NCI-H526 treated with DMSO at 0.1 percent for 48 hours (cell line): ENCODE results near the gene SLC37A4.
"Not testable (repeated sequence)": the region's sequence is repeated elsewhere in the genome, so short reads cannot be mapped to it uniquely, and the experiment has no call there.

Experiments used
- DNase-seq: peaks from one replicate; lab custom pipeline; 2025; lab: John Stamatoyannopoulos, UW

The SLC37A4 gene

DNA sequence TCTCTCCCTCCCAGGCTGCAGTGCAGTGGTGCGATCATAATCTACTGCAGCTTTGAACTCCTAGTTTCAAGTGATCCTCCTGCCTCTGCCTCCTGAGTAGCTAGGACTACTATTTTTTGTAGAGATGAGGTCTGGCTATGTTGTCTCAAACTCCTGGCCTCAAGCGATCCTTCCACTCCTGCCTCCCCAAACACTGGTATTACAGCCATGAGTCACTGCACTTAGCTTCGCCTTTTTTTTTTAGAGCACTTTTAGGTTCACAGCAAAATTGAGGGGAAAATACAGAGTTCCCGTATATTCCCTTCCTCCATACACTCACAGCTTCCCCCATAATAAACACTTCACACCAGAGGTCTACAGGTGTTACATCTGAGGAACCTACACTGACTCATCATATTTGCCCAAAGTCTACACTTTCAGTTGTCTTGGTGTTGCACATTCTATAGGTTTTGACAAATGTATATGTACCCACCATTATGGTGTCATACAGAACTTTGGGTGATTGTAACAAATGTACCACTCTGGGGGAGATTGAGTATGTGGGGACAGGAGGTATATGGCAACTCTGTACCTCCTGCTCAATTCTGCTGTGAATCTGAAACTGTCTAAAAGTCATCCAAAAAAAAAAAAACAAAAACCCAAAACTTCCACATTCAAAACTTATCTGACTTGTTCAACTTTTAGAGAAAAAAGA, 11.3 kb upstream of the SLC37A4 start:
- DNase-seq: no peak

- DNase-seq: not testable (repeated sequence)
These were observed 8.8 kb upstream of the SLC37A4 start for GRCh38 chr11:119039471-119039870.

- DNase-seq: no peak
These were observed 8.2 kb upstream of the SLC37A4 start for GRCh38 chr11:119038884-119039283.

GRCh38 chr11:119034813-119035212, 4.1 kb upstream of the SLC37A4 start:
- no peak for DNase-seq

GRCh38 chr11:119033421-119033820, 2.7 kb upstream of the SLC37A4 start:
- DNase-seq: not testable (repeated sequence)

DNA sequence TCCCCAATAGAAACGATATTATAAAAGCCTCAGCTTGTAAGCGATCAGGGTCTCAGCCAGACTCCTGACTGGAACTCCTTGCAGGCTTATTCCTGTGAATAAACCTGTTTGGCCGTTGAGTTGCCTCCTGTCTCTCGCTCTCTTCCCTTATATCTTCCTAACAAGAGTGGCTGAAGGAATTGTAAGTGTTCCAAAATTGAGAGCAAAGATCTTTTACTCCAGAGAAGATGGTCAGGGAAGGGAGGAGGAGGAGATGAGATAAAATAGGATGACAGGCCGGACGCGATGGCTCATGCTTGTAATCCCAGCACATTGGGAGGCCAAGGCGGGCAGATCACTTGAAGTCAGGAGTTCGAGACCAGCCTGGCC, 1.2 kb upstream of the SLC37A4 start:
- DNase-seq: no peak

DNA sequence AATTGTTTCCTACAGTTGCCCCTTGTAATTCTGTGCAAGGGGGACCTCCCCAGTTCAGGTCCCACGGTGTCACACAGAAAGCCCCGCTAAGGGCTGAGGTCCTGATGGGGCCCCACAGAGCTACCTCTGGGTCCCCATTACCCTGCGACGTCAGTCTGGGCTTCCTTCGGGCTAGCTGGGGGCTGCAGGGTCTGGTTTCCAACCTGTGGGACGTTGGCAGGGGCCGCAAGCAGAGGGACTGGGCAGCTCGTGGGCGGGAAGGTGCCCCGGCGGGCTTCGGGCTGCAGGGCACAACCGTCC, 698 bp downstream of the SLC37A4 start:
- no peak for DNase-seq

GRCh38 chr11:119029340-119030028, 1.2 kb downstream of the SLC37A4 start:
- no peak for DNase-seq

DNA sequence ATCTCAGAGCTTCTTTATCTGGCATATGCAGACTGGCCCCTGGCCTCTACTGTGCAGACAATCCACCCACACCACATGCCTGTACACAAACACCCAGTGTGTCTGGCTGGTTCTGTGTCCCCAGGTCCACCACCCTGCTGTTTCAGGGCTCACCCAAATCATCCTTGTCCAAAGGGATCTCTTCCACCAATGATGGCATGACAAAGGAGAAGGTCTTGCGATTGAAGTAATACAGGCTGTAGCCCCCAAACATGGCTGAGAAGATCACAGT, 1.7 kb downstream of the SLC37A4 start:
- DNase-seq: no peak

DNA sequence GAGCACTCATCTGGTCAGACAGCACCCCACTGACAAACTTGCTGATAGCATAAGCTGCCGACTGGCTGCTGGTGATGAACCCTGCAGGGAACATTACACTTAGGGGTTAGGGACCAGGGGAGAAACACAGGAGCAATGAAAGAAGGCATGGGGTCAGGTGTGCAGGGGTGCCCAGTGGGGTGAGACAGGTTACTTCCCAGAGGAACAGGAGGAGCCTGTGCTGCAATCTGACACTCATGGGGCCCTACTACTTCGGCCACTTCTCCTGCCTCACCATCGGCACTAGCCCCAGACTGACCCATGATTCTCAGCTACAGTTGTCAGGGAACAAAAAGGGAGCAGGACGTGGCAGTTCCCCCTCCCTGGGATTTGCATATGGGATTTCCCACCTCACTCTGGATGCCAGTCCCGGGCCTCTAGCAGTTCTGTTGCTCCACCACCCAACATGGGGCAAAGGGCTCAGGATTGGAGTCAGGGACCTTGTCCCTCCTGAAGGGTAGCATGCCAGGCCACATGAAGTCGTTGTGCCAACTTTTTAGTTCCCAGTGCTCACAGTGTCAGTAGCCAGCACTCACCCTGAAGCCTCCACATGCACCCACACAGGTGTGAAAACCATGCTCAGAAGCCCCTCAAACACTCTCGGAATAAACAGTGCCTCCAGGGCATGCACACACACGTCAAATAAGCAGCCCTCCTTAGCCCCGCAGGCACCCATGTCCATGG, 2.2 kb downstream of the SLC37A4 start:
- no peak for DNase-seq

DNA sequence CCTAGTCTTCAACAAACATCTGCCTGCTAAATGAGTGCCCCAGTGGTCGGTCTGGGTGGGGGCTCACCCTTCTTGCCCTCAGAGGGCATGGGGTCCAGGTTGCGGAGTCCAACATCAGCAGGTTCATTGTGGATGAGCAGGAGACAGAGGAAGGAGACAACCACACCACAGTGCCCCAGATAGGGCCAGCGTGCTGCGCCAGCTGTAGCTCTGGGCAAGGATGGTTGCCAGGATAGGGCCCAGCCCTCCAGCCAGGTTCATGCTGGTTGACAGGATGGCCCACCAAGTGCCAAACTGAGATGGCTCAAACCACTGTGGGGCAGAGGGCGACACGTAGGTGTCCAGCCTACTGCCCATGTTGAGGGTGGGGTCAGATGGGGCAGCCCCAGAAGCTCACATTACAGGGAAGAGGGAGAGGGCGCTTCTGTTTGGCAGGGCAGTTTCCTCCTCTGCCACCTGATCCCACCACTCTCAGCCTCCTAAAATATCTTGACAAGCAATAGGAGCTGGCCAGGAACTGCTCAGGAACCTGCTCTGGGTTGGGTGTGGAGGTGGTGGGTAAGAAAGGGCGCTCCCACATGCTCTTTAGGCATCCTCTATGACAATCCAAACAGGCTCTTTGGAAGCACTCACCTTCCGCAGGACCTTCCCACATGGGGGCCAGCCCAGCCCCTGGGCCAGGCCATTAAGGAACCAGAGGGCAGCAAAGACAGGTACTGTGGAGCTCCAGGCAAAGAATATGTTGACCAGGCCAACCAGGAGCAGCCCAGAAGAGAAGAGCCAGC, 2.9 kb downstream of the SLC37A4 start:
- DNase-seq: no peak

- DNase-seq: no peak
These were observed 3.7 kb downstream of the SLC37A4 start for GRCh38 chr11:119026970-119027369.

DNA sequence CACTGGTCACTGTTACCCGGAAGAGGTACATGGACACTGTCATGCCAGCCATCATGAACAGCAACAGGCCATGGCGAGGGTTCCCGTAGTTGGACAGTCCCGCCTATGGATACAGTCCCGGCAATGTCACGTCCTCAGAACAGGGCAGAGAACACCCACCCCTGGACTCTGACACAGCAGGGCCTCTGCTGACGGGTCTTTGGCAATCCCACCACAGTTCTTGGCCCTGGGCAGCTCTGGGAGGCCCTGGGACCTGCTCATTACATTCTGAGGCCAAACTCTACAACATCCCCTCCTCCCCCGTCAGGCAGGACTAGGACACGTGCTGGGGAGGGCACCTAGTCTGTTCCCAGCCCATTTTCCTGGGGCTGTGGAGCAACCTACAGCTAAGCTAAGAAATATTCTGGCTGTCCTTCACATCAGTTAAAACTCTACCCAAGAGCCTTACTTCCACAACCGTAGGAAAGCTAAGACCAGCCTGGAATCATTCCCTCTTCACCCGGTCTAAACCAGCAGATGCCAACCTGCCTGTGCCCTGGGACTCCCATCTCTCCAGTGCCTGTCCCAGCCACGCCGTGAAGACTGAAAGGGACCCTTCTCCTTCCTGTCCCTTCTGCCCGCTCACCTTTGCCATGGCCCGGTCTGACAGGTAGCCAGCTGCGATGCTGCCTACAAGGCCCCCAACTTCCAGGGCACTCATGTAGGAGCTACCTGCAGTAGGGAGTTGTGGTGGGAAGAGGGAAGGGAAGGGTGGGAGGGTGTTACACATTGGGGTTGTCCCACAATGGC, 4.5 kb downstream of the SLC37A4 start:
- no peak for DNase-seq

DNA sequence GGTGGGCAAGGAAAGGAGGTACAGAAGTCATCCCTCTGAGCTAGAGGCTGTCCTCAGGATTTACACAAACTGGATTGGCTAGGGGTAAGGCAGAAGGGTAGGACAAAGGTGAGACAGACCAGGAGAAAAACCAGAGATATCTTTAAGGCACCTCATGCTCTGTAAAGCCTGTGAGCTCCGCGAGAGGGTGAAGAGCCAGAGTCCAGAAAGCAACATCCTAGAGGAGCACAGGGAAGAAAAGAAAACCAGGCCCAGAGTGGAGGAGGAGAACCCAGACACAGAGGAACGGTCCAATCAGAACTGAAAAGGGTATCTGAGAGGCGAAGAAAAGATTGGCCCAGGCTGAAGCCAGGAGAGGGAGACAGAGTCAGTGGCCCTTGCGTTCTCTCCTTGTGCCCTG, 5.1 kb downstream of the SLC37A4 start:
- no peak for DNase-seq

GRCh38 chr11:119025099-119025473, 5.6 kb downstream of the SLC37A4 start:
- no peak for DNase-seq

DNA sequence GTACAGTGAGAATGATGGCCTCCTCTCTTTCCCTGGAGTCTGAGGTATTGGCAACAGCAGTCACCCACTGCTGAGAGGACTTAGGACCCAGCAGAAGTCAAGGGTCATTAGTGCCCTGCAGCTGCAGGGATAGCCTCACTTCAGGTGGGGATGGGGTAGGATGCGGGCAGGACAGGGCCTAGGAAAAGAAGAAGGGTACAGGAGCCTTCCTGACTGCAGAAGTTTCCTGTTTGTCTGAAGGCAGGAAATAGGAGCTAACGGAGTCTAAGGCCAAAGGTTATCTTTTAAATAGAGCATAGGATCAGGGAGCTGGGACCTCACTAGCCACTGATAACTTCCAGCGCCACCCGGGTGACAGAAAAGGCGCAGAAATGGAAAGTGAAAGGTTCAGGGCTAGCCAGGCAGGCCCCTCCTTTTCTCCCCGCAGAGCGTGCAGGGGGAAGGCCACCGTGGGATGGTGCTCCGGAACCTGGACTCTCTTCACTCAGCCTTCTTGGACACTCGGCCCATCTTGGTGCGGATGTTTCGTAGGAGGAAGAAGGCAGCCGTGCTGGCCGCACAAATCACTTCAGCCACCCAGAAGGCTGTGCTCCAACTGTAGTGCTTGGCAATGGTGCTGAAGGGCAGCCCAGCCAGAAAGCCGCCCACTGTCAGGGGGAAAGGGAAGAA, 6.1 kb downstream of the SLC37A4 start:
- DNase-seq: no peak

- no peak for DNase-seq
These were observed 6.9 kb downstream of the SLC37A4 start for GRCh38 chr11:119023741-119024140.

DNA sequence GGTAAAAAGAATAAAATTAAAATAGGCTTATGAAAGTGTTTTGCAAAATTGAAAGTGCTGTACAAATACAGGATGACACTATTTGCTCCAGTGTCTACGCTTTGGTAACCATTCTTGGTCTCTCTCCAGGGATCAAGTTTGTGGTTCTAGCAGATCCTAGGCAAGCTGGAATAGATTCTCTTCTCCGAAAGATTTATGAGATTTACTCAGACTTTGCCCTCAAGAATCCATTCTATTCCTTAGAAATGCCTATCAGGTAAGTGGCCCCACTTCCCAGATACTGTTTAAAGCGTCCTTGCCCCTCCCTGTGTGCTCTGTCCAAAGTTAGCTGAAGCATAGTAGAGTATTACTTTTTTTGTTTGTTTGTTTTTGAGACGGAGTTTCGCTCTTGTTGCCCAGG, 9.0 kb downstream of the SLC37A4 start:
- no peak for DNase-seq

DNA sequence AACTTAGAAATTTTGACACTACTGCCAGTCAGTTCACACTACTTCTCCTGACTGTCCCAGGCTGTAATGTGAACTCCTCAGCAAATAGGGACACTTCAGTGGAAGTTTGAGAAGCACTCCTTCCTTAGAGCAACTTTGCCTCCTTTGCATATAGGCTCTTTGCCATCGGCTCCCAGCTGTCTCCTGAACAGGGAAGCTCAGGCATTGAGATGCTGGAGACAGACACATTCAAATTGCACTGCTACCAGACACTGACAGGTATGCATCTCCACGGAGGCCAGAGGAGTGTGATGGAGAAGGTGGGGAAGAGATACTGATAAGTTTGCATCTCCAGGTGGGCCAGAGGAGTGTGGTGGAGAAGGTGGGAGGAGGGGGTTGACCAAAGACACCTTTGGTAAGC, 10.7 kb downstream of the SLC37A4 start:
- DNase-seq: no peak

DNA sequence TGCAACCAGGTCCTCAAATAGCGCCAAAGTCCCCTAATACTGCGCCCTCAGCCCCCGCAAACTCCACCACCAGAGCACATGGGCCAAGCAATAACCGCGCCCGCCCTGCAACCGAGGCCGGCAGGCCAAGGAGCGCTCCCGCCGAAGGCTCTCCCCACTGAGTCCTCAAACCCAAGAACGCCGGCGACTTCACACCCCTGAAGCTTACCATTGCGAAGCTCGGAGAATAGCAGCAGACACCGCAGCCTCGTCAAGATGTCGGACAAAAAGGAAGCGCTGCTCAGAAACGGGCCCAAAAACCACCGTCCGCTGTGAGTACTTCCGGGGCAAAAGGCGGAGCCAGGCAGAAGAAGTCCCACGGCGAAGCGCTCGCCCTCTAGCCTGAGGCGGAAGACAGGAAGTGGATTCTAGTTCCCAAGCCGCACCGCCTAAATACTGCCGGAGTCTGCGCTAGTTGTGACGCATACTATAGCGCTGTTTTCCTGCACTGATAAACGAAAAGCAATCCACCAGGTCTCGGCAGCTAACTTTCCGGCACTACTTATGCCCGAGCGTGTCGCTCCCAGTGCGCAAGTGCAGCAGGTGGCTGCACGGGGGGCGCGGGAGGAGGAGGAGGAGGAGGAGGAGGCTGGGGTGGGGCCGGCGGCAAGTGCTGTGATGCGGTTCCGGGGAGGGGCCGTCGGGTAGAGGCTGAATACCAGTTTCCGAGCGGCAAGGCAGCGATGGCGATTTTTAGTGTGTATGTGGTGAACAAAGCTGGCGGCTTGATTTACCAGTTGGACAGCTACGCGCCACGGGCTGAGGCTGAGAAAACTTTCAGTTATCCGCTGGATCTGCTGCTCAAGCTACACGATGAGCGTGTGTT, 12.4 kb downstream of the SLC37A4 start, which contains the start of the genes RPS25 and TRAPPC4:
RPS25 (minus strand) TSS at position 270 of the 865 bp plus-strand sequence; CDS start at position 211, 59 bp downstream.
TRAPPC4 (plus strand) TSS at position 693 of the 865 bp plus-strand sequence; CDS start at position 723, 30 bp downstream.
- peak; percentile 100 for DNase-seq
